Ramos (cell line): ENCODE data around the gene DPF1.

Source experiments
- in situ Hi-C: fragments of 300-500 bp; cut with MboI; formaldehyde crosslinking; loops from one replicate; pipeline ENCODE4 v1.14.3; 2022; ENCODE audit warnings: low sequenced_read_pairs; ENCODE audit not compliant: unreplicated experiment

DPF1 gene

GRCh38 chr19:38172001-38172400 lies 52.0 kb downstream of the DPF1 start:
- in situ Hi-C loops = no loop called here

GRCh38 chr19:38170334-38170733 lies 53.7 kb downstream of the DPF1 start:
- in situ Hi-C loops = no loop called here

DNA sequence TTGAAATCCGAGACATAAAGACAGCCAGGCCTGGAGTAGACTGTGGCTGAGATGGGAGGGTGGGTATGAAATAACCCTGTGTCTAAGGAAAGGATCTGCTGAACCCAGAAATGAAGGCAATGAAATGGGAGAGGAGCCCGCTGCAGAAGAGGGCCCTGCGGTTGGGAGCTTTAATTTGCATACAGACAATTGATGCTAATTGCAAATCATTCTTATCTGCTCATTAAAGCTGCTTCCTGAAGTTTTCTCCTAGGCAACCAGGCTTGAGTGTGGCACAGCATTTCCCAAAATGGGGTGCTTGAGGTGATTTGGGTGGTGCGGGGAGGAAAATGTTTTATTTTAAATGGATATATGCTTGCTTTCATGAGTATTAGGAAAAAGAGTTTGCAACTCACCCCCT lies 55.4 kb downstream of the DPF1 start:
- in situ Hi-C loops = no loop called here

- in situ Hi-C loops = no loop called here
These were observed 58.7 kb downstream of the DPF1 start for GRCh38 chr19:38165335-38165734.

DNA sequence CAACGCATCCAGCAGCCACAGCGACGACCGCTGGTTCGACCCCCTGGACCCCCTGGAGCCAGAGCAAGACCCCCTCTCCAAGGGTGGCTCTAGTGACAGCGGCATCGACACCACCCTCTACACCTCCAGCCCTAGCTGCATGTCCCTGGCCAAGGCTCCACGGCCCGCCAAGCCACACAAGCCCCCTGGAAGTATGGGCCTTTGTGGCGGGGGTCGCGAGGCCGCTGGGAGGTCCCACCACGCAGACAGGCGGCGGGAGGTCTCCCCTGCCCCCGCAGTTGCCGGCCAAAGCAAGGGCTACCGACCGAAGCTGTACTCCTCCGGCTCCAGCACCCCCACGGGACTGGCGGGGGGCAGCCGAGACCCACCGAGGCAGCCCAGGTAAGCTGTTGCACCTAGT lies 59.5 kb downstream of the DPF1 start:
- in situ Hi-C loops = no loop called here

GRCh38 chr19:38163419-38164290 lies 60.4 kb downstream of the DPF1 start:
- in situ Hi-C loops = no loop called here

- in situ Hi-C loops = no loop called here
These were observed 61.4 kb downstream of the DPF1 start for GRCh38 chr19:38162632-38163031.

- in situ Hi-C loops = no loop called here
These were observed 61.9 kb downstream of the DPF1 start for GRCh38 chr19:38162094-38162493.
